Upper lobe of left lung (tissue), 4 donors: ENCODE measurements around the gene LRRC2.

Experiments
- POLR2A ChIP-seq, 4 donors: fragments of 450-650 bp; IDR thresholded peaks; one replicate each; pipeline ENCODE4 v1.5.1; 2016 to 2017; ENCODE audit warnings: antibody characterized with exemption in 4 of 4, mild to moderate bottlenecking in 2 of 4
- TF ChIP-seq, protein P1 (sequence below), 6 experiments: fragments of 450-650 bp in 4 of 6; fragments of 200-600 bp in 2 of 6; sonication (generic) in 2 of 6; IDR thresholded peaks; one replicate each; pipeline ENCODE4 v1.5.1; 2016 to 2019; ENCODE audit warnings: antibody characterized with exemption in 6 of 6

DNA sequence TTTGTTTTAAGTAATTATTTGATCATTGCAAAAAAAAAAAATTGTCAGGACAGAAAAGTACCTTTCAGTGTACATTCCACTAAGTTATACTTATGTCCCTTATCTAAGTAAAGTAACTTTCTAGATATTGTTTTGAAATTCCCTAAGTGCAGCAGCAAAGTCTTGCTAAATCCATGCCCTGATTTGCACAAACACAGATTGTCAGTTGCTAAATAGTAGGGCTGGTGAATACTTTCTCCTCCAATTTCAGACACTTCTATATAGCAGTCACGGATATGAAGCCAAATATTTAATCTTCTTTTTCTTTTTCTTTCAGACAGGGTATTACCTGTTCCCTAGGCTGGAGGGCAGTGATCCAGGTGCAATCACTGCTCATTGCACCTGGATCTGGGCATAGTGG, 12.9 kb downstream of the LRRC2 start:
- TF ChIP-seq, protein P1, sequence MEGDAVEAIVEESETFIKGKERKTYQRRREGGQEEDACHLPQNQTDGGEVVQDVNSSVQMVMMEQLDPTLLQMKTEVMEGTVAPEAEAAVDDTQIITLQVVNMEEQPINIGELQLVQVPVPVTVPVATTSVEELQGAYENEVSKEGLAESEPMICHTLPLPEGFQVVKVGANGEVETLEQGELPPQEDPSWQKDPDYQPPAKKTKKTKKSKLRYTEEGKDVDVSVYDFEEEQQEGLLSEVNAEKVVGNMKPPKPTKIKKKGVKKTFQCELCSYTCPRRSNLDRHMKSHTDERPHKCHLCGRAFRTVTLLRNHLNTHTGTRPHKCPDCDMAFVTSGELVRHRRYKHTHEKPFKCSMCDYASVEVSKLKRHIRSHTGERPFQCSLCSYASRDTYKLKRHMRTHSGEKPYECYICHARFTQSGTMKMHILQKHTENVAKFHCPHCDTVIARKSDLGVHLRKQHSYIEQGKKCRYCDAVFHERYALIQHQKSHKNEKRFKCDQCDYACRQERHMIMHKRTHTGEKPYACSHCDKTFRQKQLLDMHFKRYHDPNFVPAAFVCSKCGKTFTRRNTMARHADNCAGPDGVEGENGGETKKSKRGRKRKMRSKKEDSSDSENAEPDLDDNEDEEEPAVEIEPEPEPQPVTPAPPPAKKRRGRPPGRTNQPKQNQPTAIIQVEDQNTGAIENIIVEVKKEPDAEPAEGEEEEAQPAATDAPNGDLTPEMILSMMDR (IDR thresholded peaks at IDR 0.05) = no peak
- no peak for TF ChIP-seq POLR2A (IDR thresholded peaks at IDR 0.05)
